Endothelial cell of umbilical vein (primary cell): ENCODE measurements around the gene NUBP1. TPM values are rescaled to one million over a fixed set of nuclear protein-coding genes. Genes with fewer than 3 reads are reported as not detected.

ENCODE experiments used
- BruUV-seq: library from RNA; stranded (reverse); fragments of 400-500 nt; replicated peaks from 2 replicates; lab custom pipeline; 2021; lab: Mats Ljungman, UMichigan
- CTCF ChIA-PET: fragments of 300-600, 350-600 bp; sonication (Branson Sonifier 250); formaldehyde crosslinking; loops from one replicate; lab custom pipeline; 2021; ENCODE audit warnings: antibody characterized with exemption, inconsistent platforms; lab: Charles Lee
- POLR2A ChIA-PET: fragments of 300-600, 350-600 bp; sonication (Branson Sonifier 250); formaldehyde crosslinking; loops from one replicate; lab custom pipeline; 2021; ENCODE audit warnings: antibody characterized with exemption, inconsistent platforms; lab: Charles Lee
- DNase-seq: peaks from one replicate; pipeline ENCODE4 v3.0.0-alpha.2; 2011; ENCODE audit warnings: low read depth, low spot score
- FAIRE-seq: peaks from 2 replicates; lab custom pipeline; 2011; peaks lifted over from hg19 to GRCh38; lab: Jason Lieb, UNC
- H2AFZ ChIP-seq: 2 replicates; pipeline ENCODE4 v1.6.0; 2012; ENCODE audit warnings: low read depth, low read length, control low read depth, inconsistent platforms
- H3K27ac ChIP-seq: 2 replicates; pipeline ENCODE4 v1.5.1; 2011; ENCODE audit warnings: low read depth, mild to moderate bottlenecking, control low read depth, low read length, moderate library complexity; ENCODE audit not compliant: insufficient read depth
- H3K27me3 ChIP-seq, 2 experiments: 2 replicates each; pipeline versions ENCODE4 v1.6.0 to v1.6.1; 2011; ENCODE audit warnings: low read length in 2 of 2, mixed read lengths in 1 of 2; ENCODE audit not compliant: control insufficient read depth in 2 of 2, insufficient read depth in 2 of 2
- H3K36me3 ChIP-seq, 2 experiments: 2 replicates in 1 of 2; 3 replicates in 1 of 2; pipeline ENCODE4 v1.5.1; 2011; ENCODE audit warnings: low read length in 2 of 2, mild to moderate bottlenecking in 1 of 2, moderate library complexity in 1 of 2; ENCODE audit not compliant: control insufficient read depth in 2 of 2, insufficient read depth in 2 of 2; ENCODE audit errors: extremely low read depth in 1 of 2
- H3K4me1 ChIP-seq: 3 replicates; pipeline ENCODE4 v1.5.1; 2011; ENCODE audit warnings: mild to moderate bottlenecking, low read length; ENCODE audit not compliant: control insufficient read depth, insufficient read depth; ENCODE audit errors: extremely low read depth
- H3K4me2 ChIP-seq: 2 replicates; pipeline ENCODE4 v1.6.1; 2011; ENCODE audit warnings: low read length, control low read depth, mixed read lengths; ENCODE audit not compliant: insufficient read depth
- H3K4me3 ChIP-seq, 3 experiments: fragments of 200-600 bp in 1 of 3; sonication (generic), shearing (Covaris generic) in 1 of 3; replicated peaks in 1 of 3; 2 replicates each; pipeline ENCODE4 v1.5.1; 2011 to 2016; ENCODE audit warnings: control low read depth in 3 of 3, low read length in 3 of 3, mild to moderate bottlenecking in 2 of 3, inconsistent platforms in 1 of 3, low read depth in 1 of 3, moderate library complexity in 1 of 3; ENCODE audit not compliant: insufficient read depth in 1 of 3
- H3K79me2 ChIP-seq: 2 replicates; pipeline ENCODE4 v1.6.0; 2012; ENCODE audit warnings: low read length, inconsistent platforms; ENCODE audit not compliant: control insufficient read depth, insufficient read depth
- H3K9ac ChIP-seq: replicated peaks from 2 replicates; pipeline ENCODE3; 2011; ENCODE audit warnings: low read length, control low read depth; ENCODE audit not compliant: insufficient read depth; ENCODE audit errors: extremely low read depth
- H3K9me1 ChIP-seq: replicated peaks from 3 replicates; pipeline ENCODE4 v1.6.0; 2011; ENCODE audit warnings: mild to moderate bottlenecking, low read length; ENCODE audit not compliant: control insufficient read depth, insufficient read depth; ENCODE audit errors: extremely low read depth
- H3K9me3 ChIP-seq: replicated peaks from 2 replicates; pipeline ENCODE4 v1.5.1; 2012; ENCODE audit warnings: low read length, inconsistent platforms; ENCODE audit not compliant: control insufficient read depth, insufficient read depth
- H4K20me1 ChIP-seq: replicated peaks from 2 replicates; pipeline ENCODE3; 2011; ENCODE audit warnings: mild to moderate bottlenecking, low read length; ENCODE audit not compliant: control insufficient read depth, insufficient read depth; ENCODE audit errors: extremely low read depth
- EZH2 ChIP-seq: IDR thresholded peaks from 2 replicates; pipeline ENCODE4 v1.6.1; 2012; ENCODE audit warnings: borderline replicate concordance, low read depth, mild to moderate bottlenecking, moderate library complexity, low read length, inconsistent platforms; ENCODE audit not compliant: severe bottlenecking
- GATA2 ChIP-seq: IDR thresholded peaks from 2 replicates; pipeline ENCODE4 v1.7.0; 2011; ENCODE audit warnings: low read depth, mild to moderate bottlenecking, moderate library complexity, mixed read lengths, low read length; ENCODE audit not compliant: insufficient read length, insufficient read depth
- JUN ChIP-seq: IDR thresholded peaks from 2 replicates; pipeline ENCODE4 v1.6.1; 2011; ENCODE audit warnings: borderline replicate concordance, low read depth; ENCODE audit not compliant: insufficient read length, insufficient read depth
- MAX ChIP-seq: IDR thresholded peaks from 2 replicates; pipeline ENCODE4 v1.6.1; 2011; ENCODE audit not compliant: insufficient read depth, insufficient read length
- MYC ChIP-seq: IDR thresholded peaks from one replicate; pipeline ENCODE4 v1.6.1; 2011; ENCODE audit warnings: mild to moderate bottlenecking, low read depth, low read length
- POLR2AphosphoS5 ChIP-seq: IDR thresholded peaks from 2 replicates; pipeline ENCODE4 v1.6.1; 2012; ENCODE audit warnings: low read depth, mild to moderate bottlenecking, control low read depth, low read length, moderate library complexity; ENCODE audit not compliant: insufficient read depth
- dilution Hi-C: fragments of 300-500 bp; cut with MboI; formaldehyde crosslinking; loops from one replicate; pipeline ENCODE4 v1.15.0; 2019; ENCODE audit warnings: low sequenced_read_pairs; ENCODE audit not compliant: extremely low pct_ligation_motif_present
- intact Hi-C: fragments of 100-400 bp; cut with micrococcal nuclease; formaldehyde crosslinking; loops from one replicate; pipeline ENCODE4 v1.10.0; 2022
- polyA plus RNA-seq, 4 experiments: library from polyadenylated mRNA; depleted of rRNA in 3 of 4; stranded (reverse) in 3 of 4; unstranded in 1 of 4; fragments of >200 nt; gene quantifications; 2 replicates each; pipeline versions ENCODE4 v1.2.1 to v1.2.3, GENCODE V29; 2011 to 2012; ENCODE audit warnings: missing spikeins in 1 of 4
- total RNA-seq: library from RNA; stranded (reverse); gene quantifications from 2 replicates; pipeline ENCODE4 v1.2.3, GENCODE V29; 2021

NUBP1 gene
- total and polyA plus RNA-seq, 2 donors (not counting 3 experiments of a cell fraction or from before 2014, with no cell fraction given): 23.6 to 30.8 TPM

- Histone ChIP-seq H3K9me3 (no peaks in the 10 kb centered on the region), H3K27ac (no peak overlapping the region), H3K4me3 (no peak overlapping the region), H3K9ac (no peak overlapping the region), H3K36me3 (no peaks in the 10 kb centered on the region), H3K9me1 (no peaks in the 10 kb centered on the region), H3K27me3 (no peaks in the 10 kb centered on the region), H3K4me2 (no peak overlapping the region), H3K4me1 (no peaks in the 10 kb centered on the region), H2AFZ (no peak overlapping the region), H3K79me2 (no peaks in the 10 kb centered on the region), H4K20me1 (no peaks in the 10 kb centered on the region)
- FAIRE-seq (no peak), DNase-seq (no peak)
- intact Hi-C loops: no loop called here
- no peak for TF ChIP-seq POLR2AphosphoS5
- TF ChIP-seq MYC: no peak
- dilution Hi-C loops: no loop called here
- BruUV-seq: no TSS peak
- POLR2A ChIA-PET: no interaction called here
- CTCF ChIA-PET: no interaction called here
Measured at GRCh38 chr16:10694306-10694705, 49.3 kb upstream of the NUBP1 start.

DNA sequence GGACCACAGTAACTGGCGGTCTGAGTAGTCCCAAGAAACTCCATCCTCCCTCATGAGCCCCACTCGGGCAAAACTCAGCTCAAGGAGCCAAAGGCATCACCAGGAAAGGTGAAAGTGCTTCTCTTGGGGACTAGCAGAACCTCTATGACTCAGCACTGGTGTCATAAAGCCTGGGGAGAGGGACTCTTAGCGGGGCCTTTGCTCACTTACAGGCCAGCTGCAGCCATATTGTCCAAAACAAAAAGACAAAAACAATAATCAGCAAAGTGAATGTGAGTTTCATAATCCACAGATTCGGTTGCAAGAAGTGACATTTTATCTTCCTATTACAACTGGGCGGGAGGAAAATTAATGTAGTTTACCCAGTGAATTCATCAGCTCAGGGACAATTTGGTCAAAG lies 48.8 kb upstream of the NUBP1 start, which contains the start of gene TEKT5:
Gene TEKT5 (minus strand): TSS at position 101 of the 400 bp plus-strand sequence. CDS start 57 bp downstream, at position 44.
- intact Hi-C loops: no loop called here
- FAIRE-seq: no peak
- Histone ChIP-seq H3K9ac (no peak within 1 kb of the TSS), H3K27me3 (no peaks in the 10 kb centered on the region), H3K36me3 (no peaks in the 10 kb centered on the region), H3K4me3 (no peak within 1 kb of the TSS), H3K9me3 (no peaks in the 10 kb centered on the region), H2AFZ (no peak within 1 kb of the TSS), H3K79me2 (no peaks in the 10 kb centered on the region), H4K20me1 (no peaks in the 10 kb centered on the region), H3K4me1 (no peaks in the 10 kb centered on the region), H3K9me1 (no peaks in the 10 kb centered on the region), H3K4me2 (no peak within 1 kb of the TSS), H3K27ac (no peak within 1 kb of the TSS)
- dilution Hi-C loops: no loop called here
- CTCF ChIA-PET: interaction anchor here (0.8 kb wide), 1 partner anchor 180 kb away, joined by 3 read pairs; no protein-coding TSS in a partner anchor
- BruUV-seq: no TSS peak
- TF ChIP-seq GATA2 (no peak), MAX (no peak), JUN (no peak), EZH2 (no peak)
- POLR2A ChIA-PET: no interaction called here
- no peak for DNase-seq
